ENCODE results near the gene GUCY2C.

Gene GUCY2C

DNA sequence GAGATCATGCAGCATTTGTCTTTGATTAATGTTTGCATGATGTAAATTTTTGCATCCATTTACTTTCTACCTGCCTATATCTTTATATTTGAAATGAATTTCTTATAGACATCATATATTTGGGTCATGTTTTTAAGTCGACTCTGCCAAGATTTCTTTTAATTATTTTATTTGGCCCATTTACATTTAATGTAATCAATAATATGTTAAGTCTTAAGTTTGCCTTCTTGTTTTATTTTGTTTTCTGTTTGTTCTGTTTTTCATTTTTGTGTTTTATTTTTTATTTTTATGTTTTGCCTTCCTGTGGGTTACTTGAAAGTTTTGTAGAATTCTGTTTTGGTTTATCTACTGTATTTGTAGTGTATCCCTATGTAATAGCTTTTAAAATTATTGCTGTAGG lies 33.2 kb upstream of the GUCY2C start:
- in situ Hi-C loops (cut with HindIII; ENCODE audit: low pct_ligation_motif_present, low sequenced_read_pairs) = no loop called here
- Histone ChIP-seq H3K27me3 (replicated peaks) (no peaks in the 10 kb centered on the region), H3K4me3 (ENCODE audit: low read depth, low read length) (no peak overlapping the region), H3K27ac (no peak overlapping the region), H3K36me3 (replicated peaks) (no peaks in the 10 kb centered on the region)
- no peak for DNase-seq
- TF ChIP-seq, protein P1, sequence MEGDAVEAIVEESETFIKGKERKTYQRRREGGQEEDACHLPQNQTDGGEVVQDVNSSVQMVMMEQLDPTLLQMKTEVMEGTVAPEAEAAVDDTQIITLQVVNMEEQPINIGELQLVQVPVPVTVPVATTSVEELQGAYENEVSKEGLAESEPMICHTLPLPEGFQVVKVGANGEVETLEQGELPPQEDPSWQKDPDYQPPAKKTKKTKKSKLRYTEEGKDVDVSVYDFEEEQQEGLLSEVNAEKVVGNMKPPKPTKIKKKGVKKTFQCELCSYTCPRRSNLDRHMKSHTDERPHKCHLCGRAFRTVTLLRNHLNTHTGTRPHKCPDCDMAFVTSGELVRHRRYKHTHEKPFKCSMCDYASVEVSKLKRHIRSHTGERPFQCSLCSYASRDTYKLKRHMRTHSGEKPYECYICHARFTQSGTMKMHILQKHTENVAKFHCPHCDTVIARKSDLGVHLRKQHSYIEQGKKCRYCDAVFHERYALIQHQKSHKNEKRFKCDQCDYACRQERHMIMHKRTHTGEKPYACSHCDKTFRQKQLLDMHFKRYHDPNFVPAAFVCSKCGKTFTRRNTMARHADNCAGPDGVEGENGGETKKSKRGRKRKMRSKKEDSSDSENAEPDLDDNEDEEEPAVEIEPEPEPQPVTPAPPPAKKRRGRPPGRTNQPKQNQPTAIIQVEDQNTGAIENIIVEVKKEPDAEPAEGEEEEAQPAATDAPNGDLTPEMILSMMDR (IDR thresholded peaks at IDR 0.05; ENCODE audit: low read depth, low read length, missing control alignments) = no peak

- H3K27ac ChIP-seq = no peak overlapping the region
- no peaks in the 10 kb centered on the region for H3K36me3 ChIP-seq (replicated peaks)
- peak; percentile 57 for DNase-seq
- no peak overlapping the region for H3K4me3 ChIP-seq (ENCODE audit: low read depth, low read length)
- in situ Hi-C loops (cut with HindIII; ENCODE audit: low pct_ligation_motif_present, low sequenced_read_pairs) = no loop called here
- H3K27me3 ChIP-seq (replicated peaks) = no peaks in the 10 kb centered on the region
- TF ChIP-seq, protein P1 (IDR thresholded peaks at IDR 0.05; ENCODE audit: low read depth, low read length, missing control alignments) = peak; percentile 75
These were observed 27.4 kb upstream of the GUCY2C start for GRCh38 chr12:14723763-14724162.

DNA sequence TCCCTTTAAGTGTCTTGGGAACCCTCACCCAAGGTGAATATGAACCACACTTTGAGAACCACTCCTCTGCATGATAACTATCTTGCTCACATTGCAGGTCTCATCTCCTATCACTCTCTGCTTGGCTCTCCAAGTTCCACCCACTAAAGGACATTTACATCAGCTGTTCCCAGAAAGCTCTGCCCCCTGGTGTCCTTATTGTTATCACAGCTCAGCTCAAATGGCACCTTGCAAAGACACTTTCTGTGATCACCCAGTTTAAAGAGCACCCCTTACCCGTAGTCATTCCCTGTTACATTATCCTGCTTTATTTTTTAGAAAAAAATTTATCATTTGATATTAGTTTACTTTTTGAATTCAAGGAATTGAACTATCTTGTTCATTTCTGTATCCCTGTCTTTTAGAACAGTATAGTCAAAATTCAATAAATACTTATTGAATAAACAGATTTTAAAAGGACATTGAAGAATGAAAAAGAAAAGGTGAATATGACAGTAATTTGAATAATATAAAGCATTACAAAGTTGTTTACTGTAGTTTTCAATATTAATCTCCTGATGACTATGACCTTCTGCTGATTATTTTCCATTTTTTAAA lies 20.5 kb upstream of the GUCY2C start:
- peak; percentile 47 for DNase-seq
- Histone ChIP-seq H3K27me3 (replicated peaks) (no peaks in the 10 kb centered on the region), H3K27ac (no peak overlapping the region), H3K36me3 (replicated peaks) (no peaks in the 10 kb centered on the region), H3K4me3 (ENCODE audit: low read depth, low read length) (no peak overlapping the region)
- TF ChIP-seq, protein P1 (IDR thresholded peaks at IDR 0.05; ENCODE audit: low read depth, low read length, missing control alignments) = peak; percentile 79
- in situ Hi-C loops (cut with HindIII; ENCODE audit: low pct_ligation_motif_present, low sequenced_read_pairs) = no loop called here

DNA sequence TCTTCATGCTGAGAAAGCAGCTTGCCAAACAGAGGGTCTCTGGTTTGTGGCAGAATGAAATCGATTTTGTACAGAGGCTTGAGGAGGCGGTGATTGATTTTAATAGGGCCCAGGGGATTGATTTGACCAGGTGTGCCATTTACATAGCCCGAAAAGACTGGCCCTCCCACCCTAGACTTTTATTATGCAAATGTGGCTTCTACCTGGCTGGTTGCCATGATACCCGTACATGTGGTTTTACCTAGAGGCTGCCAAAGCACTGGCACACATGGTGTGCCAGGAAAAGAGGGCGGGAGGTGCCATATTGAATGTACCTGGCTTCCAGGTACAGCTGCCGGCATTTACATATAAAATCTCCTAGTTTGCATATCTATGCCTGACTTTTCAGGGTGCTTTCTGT lies 18.0 kb upstream of the GUCY2C start:
- no peaks in the 10 kb centered on the region for H3K36me3 ChIP-seq (replicated peaks)
- in situ Hi-C loops (cut with HindIII; ENCODE audit: low pct_ligation_motif_present, low sequenced_read_pairs) = no loop called here
- no peak for DNase-seq
- no peak overlapping the region for H3K4me3 ChIP-seq (ENCODE audit: low read depth, low read length)
- H3K27ac ChIP-seq = no peak overlapping the region
- no peaks in the 10 kb centered on the region for H3K27me3 ChIP-seq (replicated peaks)
- TF ChIP-seq, protein P1 (IDR thresholded peaks at IDR 0.05; ENCODE audit: low read depth, low read length, missing control alignments) = no peak

GRCh38 chr12:14710632-14711320 lies 14.4 kb upstream of the GUCY2C start:
- TF ChIP-seq, protein P1 (IDR thresholded peaks at IDR 0.05; ENCODE audit: low read depth, low read length, missing control alignments) = no peak
- DNase-seq = no peak
- no peak overlapping the region for H3K4me3 ChIP-seq (ENCODE audit: low read depth, low read length)
- no peak overlapping the region for H3K27ac ChIP-seq
- in situ Hi-C loops (cut with HindIII; ENCODE audit: low pct_ligation_motif_present, low sequenced_read_pairs) = no loop called here
- no peaks in the 10 kb centered on the region for H3K27me3 ChIP-seq (replicated peaks)
- no peaks in the 10 kb centered on the region for H3K36me3 ChIP-seq (replicated peaks)
